Muscle of arm (tissue), 12 donors: ENCODE results near the gene TRMT44. TPM values are rescaled to one million over a fixed set of nuclear protein-coding genes. Genes with fewer than 3 reads are reported as not detected.
A peak's percentile ranks its signal among the peaks of the same experiment; 100 is the strongest.

Experiments
- DNase-seq: peaks from one replicate; pipeline ENCODE4 v3.0.0-alpha.2; 2013
- polyA plus RNA-seq, 12 donors: library from polyadenylated mRNA; unstranded; fragments of 120-200 nt; gene quantifications; one replicate each; pipeline ENCODE4 v1.2.1, GENCODE V29; 2013; ENCODE audit not compliant: insufficient read length in 12 of 12

The TRMT44 gene
- polyA plus RNA-seq, 12 donors: 9.0 to 20.2 (median 12.7) TPM; not detected in 1

GRCh38 chr4:8493484-8493883 is 52.9 kb downstream of the TRMT44 start:
- no peak for DNase-seq

- DNase-seq: no peak
These were observed 53.6 kb downstream of the TRMT44 start for GRCh38 chr4:8494218-8494617.

DNA sequence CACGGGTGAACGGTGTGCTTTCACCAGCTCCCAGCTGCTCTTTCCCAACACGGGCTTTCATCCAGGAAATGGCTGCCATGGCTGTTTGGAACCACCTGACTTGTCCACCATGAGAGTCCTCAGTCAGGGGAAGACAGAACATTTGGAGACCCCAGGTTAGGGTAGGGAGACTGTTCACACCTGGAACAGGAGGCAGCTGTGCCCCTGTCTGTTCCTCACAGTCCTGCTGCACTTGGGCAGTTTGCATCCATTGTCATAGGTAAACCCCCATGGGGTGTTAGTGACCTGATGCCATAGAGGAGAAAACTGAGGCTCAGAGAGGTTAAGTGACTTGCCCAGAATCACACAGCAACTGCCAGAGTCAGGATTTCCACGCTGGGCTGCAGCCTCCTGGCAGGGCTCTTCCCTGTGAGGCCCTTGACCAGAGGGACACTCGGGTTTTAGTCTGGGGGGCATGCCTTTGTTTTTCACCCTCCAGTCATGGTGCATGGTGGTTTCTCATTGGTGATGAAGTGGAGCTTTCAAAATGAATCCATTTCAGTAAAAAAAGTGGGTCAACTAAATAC is 54.5 kb downstream of the TRMT44 start:
- DNase-seq: no peak

GRCh38 chr4:8495803-8496202 is 55.2 kb downstream of the TRMT44 start:
- DNase-seq: no peak

GRCh38 chr4:8497762-8498161 is 57.2 kb downstream of the TRMT44 start:
- no peak for DNase-seq

DNA sequence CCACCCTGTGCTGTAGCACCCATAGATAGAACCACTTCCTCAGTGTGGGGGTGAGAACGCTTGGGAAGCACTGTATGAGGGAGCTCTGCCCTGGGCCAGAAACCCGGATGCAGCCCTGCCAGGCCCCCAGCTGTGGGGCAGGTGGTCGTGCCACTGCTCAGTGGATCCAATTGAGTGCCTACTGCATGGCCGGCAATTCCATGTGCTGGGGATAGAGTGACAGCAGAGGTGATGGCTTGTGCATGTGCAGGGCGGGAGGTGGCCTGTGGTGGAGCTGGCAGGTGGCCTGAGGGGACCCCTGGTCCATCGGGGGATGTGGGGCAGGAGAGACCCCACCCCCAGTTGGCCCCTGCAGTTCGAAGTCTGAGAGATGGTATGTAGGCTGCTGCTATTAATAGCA is 60.4 kb downstream of the TRMT44 start:
- DNase-seq: no peak

DNA sequence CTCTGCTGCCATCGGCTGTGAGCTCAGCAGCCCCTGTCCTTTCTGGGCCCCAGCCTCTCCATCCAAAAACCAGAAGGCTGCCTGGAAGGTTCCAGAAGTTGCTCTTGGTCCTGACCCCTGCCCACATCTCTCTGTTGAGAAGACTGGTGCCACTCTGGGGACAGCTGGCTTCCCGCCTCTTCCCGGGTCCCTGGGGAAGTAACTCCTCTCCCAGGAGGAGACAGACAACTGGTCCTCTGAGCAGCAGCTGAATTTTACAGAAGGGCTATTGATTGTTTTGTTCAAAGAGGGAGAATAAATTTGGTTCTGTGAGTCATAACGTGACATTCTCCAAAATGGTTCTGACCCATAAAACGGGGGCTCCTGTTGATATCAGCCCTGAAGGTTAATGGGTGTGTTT is 61.2 kb downstream of the TRMT44 start:
- DNase-seq: no peak

- DNase-seq: no peak
These were observed 61.8 kb downstream of the TRMT44 start for GRCh38 chr4:8502371-8502770.

- no peak for DNase-seq
These were observed 62.4 kb downstream of the TRMT44 start for GRCh38 chr4:8502836-8503585.

- no peak for DNase-seq
These were observed 63.2 kb downstream of the TRMT44 start for GRCh38 chr4:8503801-8504200.

DNA sequence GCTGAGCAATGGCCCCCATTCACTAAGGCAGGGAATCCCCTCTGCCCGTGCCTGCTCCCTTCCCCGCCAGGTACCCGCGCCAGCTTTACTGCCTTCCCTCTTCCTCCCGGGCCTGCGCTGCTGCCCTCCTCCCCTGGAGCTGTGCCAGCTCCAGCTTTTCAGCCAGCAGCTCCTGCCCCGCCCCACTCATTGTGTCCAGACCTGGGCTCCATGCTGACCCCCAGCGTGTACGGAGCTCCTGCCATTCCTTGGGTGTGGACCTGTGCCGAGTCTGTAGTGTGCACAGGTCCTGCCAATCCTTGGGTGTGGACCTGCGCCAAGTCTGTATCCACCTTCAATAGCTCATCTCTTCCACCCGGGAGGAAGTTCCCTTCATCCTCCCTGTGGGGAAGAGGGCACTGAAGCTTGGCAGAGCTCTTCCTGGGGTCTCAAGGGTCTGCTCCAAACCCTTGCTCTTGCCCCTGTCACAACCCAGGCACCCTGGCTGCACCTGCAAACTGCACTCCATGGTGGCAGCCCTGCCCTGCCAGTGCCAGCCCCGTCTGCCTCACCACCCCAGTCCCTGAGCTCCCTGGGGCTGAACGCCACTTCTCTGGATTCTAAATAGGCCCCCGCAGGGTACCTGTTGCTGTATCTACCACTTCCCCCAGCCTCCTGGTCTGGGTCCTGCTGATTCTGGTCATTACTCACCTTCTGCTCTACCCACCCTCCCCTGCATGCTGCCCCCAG is 63.9 kb downstream of the TRMT44 start:
- DNase-seq: no peak

GRCh38 chr4:8505229-8505628 is 64.7 kb downstream of the TRMT44 start:
- no peak for DNase-seq

- no peak for DNase-seq
These were observed 65.4 kb downstream of the TRMT44 start for GRCh38 chr4:8506006-8506372.

DNA sequence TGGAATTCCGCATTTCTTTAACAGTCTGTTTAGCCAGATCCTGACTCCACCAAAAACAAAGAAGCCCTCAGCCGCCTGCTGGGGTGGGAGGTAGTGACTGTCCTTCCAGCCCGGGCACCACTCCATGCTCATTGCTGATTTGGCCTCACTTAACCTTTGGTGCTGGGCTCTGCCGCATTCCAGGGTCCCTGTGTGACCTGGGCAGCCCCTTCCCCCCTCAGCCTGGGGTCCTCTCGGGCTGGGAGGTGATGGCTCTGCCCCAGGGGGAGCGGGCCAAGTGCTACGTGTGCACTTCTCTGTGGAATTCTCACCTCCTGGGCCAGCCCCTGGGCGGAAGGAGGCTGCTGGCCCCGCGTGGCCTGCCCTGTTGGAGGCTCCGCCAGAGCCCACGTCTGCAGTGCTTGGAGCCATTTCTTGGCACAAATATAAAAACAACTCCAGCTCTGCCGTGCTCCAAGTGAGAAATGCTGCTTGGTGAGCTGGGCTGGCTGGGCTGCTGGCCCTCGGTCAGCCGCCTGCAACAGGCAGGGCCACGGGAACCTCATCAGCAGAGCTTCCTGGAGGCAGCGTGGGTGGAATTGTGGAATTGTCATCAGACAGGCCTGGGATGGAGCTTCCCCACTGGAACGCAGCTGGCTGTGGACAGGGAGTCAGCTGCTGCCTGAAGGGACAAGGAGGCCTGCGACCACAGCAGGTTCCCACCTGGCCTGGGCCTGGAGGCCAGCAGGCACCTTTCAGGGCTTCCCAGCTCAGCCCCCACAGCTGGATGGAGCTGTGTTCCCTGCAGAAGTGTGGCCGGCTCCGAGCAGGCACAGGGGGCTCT is 66.0 kb downstream of the TRMT44 start:
- peak; percentile 51 for DNase-seq

GRCh38 chr4:8507196-8507570 is 66.6 kb downstream of the TRMT44 start:
- no peak for DNase-seq

GRCh38 chr4:8507624-8508023 is 67.0 kb downstream of the TRMT44 start:
- no peak for DNase-seq

DNA sequence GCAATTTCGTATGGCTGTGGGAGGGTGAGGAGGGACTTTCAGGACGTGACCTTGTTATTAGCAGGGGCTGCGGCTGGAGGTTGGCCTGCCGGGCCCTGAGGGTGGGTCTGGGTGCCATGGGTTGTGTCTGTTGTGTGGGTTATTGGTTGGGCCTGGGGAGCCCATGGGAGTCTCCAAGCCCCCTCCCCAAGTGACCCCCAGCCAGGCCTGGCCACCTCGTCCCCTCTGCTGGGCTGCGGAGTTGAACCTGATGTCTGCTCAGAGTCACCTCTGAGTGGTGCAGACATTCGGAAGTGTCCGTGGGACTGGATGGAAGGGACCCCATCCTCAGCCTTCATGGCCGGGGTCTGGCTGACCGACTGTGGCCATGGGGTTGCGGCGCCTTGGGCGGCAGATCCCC is 67.7 kb downstream of the TRMT44 start:
- DNase-seq: no peak

GRCh38 chr4:8508740-8509139 is 68.2 kb downstream of the TRMT44 start:
- no peak for DNase-seq

DNA sequence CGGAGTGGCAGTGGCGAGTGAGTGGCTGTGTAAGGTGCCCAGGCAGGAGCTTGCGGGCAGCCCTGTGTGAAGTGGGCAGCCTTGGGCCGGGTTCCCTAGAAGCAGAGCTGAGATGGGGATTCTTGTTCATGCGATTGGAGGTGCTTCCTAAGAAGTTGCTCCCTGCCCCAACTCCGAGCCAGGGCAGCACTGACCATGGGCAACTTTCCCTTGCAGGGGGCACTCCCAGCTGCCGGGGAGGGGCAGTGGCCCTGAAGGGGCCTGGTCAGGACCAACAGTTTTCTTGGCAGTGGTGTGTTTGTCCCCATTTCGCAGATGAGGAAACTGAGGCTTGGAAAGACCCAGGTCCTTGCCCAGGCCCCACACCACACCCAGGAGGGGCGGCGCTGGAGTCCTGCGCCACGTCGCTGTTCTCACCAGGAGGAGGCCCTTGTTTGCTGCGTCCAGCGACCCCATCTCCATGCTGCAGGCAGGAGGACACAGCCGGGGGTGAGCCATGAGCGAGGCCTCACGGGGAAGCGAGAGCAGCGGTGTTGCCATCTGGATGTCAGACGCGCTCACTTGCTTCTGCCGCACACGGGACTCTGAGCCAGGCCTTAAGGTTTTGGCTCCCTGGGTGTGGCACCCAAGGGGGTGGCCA is 68.9 kb downstream of the TRMT44 start:
- no peak for DNase-seq

DNA sequence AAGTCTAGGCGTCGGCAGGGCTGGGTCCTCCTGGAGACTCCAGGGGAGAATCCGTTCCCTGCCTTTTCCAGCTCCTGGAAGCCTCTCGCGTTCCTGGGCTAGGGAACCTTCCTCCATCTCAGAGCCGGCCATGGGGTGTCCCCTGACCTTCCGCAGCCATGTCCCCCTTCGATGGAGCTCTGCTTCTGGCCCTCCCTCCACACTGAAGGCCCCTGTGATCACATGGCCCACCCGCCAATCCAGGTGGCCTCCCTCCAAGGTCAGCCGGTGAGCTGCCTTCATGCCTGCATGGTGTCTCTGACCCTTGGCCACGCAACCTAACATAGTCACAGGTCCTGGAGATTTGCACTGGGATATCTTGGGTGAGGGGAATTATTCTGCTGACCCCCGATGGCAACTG is 69.6 kb downstream of the TRMT44 start:
- no peak for DNase-seq

DNA sequence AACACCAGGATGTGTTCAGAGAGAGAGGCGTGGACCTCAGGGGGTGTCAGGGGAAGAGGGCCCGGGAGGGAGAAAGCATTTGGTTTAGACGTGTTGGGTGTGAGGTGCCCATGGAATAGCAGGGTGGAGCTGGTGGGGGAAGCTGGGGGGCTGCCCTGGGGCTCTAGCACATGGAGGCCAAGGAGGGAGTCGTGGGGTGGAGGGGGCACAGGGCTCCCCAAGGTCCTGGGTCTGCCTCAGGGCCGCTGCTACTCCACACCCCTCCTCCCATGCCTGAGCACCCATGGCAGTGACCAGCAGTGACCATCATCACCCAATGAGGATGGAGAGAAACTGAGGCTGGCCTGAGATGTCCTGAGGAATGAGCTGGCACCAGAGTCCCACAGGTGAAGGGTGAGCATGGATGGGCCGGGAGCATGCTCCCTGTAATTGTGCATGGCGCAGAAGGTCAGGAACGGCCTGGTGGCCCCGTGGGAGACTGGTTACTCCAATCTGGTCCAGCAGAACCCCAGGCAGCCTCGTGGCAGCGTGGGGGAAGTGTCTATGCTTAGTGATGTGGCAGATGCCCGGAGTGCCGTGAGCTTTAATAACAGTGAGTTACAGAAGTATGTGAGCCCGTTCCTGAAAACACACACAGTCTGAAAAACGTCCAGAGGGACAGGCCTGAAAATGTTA is 70.2 kb downstream of the TRMT44 start:
- DNase-seq: no peak
